Endothelial cell of hepatic sinusoid (primary cell): Measurements from ENCODE around the gene SRRT.
"Not testable (repeated sequence)": the region's sequence is repeated elsewhere in the genome, so short reads cannot be mapped to it uniquely, and the experiment has no call there.

Experiments used
- in situ Hi-C: cut with HindIII; loops from 2 replicates; pipeline ENCODE4 v1.10.0; 2017; ENCODE audit warnings: low sequenced_read_pairs

The SRRT gene

GRCh38 chr7:100914879-100915447 is 40.1 kb downstream of the SRRT start:
- in situ Hi-C loops, result no loop called here

GRCh38 chr7:100919335-100919734 is 44.4 kb downstream of the SRRT start:
- in situ Hi-C loops, result not testable (repeated sequence)

GRCh38 chr7:100919779-100920437 is 45.0 kb downstream of the SRRT start:
- in situ Hi-C loops, result not testable (repeated sequence)

- in situ Hi-C loops, result no loop called here
Observed at GRCh38 chr7:100921039-100921438, 46.1 kb downstream of the SRRT start.

- in situ Hi-C loops, result not testable (repeated sequence)
Observed at GRCh38 chr7:100923616-100924015, 48.7 kb downstream of the SRRT start.

- in situ Hi-C loops, result no loop called here
Observed at GRCh38 chr7:100929808-100930174, 54.9 kb downstream of the SRRT start.

GRCh38 chr7:100933734-100934133 is 58.8 kb downstream of the SRRT start:
- in situ Hi-C loops, result no loop called here

- in situ Hi-C loops, result not testable (repeated sequence)
Observed at GRCh38 chr7:100935381-100935780, 60.5 kb downstream of the SRRT start.

GRCh38 chr7:100936167-100936566 is 61.3 kb downstream of the SRRT start:
- in situ Hi-C loops, result not testable (repeated sequence)
